ENCODE results near the gene ARVCF. TPM values are rescaled to one million over a fixed set of nuclear protein-coding genes. Genes with fewer than 3 reads are reported as not detected.

ARVCF gene
- total and polyA plus RNA-seq, 9 of the 15 experiments (the other 6 are each of a cell fraction or from before 2014, with no cell fraction given): 0.03 to 97.4 (median 15.6) TPM

DNA sequence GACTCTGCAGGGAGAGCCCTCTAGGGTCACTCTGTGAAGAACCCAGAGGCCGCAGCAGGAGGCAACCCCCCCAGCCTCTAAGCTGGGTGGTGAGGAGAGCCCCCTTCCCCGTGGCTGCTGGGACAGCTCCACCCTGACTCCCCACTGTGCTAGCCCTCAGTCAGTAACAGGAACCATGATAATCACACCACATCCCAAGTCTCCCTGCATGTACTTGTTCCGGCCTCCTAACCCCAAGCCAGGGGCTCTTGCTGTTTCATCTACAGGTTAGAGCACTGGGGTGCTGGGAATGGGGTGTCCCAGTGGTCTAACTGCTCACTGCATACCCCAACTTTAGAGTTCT, 26.9 kb downstream of the ARVCF start (continued):
- TF ChIP-seq RBBP5 (IDR thresholded peaks at IDR 0.05; ENCODE audit: borderline replicate concordance, insufficient read depth, low read length, poor library complexity, severe bottlenecking): peak; percentile 33
- TF ChIP-seq FOS (IDR thresholded peaks at IDR 0.05; ENCODE audit: extremely low read depth, insufficient read length): no peak
- TF ChIP-seq CBX3 (IDR thresholded peaks at IDR 0.05; ENCODE audit: borderline replicate concordance in 1 of 2, low read length in 2 of 2): peak in 1 of 2 experiments; percentile 40; a peak in 1 of 3 replicates
- TF ChIP-seq, protein P1, sequence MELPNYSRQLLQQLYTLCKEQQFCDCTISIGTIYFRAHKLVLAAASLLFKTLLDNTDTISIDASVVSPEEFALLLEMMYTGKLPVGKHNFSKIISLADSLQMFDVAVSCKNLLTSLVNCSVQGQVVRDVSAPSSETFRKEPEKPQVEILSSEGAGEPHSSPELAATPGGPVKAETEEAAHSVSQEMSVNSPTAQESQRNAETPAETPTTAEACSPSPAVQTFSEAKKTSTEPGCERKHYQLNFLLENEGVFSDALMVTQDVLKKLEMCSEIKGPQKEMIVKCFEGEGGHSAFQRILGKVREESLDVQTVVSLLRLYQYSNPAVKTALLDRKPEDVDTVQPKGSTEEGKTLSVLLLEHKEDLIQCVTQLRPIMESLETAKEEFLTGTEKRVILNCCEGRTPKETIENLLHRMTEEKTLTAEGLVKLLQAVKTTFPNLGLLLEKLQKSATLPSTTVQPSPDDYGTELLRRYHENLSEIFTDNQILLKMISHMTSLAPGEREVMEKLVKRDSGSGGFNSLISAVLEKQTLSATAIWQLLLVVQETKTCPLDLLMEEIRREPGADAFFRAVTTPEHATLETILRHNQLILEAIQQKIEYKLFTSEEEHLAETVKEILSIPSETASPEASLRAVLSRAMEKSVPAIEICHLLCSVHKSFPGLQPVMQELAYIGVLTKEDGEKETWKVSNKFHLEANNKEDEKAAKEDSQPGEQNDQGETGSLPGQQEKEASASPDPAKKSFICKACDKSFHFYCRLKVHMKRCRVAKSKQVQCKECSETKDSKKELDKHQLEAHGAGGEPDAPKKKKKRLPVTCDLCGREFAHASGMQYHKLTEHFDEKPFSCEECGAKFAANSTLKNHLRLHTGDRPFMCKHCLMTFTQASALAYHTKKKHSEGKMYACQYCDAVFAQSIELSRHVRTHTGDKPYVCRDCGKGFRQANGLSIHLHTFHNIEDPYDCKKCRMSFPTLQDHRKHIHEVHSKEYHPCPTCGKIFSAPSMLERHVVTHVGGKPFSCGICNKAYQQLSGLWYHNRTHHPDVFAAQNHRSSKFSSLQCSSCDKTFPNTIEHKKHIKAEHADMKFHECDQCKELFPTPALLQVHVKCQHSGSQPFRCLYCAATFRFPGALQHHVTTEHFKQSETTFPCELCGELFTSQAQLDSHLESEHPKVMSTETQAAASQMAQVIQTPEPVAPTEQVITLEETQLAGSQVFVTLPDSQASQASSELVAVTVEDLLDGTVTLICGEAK (IDR thresholded peaks at IDR 0.05): no peak
- TF ChIP-seq, protein P1 (CRISPR knock-in tag; IDR thresholded peaks at IDR 0.05): no peak
- no peak for TF ChIP-seq IFI16 (CRISPR knock-in tag; IDR thresholded peaks at IDR 0.05)
- no peak for TF ChIP-seq BRD4 (IDR thresholded peaks at IDR 0.05)
- TF ChIP-seq KDM5B (IDR thresholded peaks at IDR 0.05; ENCODE audit: insufficient replicate concordance, low read depth, low read length): peak; percentile 67
- TF ChIP-seq, protein P2, sequence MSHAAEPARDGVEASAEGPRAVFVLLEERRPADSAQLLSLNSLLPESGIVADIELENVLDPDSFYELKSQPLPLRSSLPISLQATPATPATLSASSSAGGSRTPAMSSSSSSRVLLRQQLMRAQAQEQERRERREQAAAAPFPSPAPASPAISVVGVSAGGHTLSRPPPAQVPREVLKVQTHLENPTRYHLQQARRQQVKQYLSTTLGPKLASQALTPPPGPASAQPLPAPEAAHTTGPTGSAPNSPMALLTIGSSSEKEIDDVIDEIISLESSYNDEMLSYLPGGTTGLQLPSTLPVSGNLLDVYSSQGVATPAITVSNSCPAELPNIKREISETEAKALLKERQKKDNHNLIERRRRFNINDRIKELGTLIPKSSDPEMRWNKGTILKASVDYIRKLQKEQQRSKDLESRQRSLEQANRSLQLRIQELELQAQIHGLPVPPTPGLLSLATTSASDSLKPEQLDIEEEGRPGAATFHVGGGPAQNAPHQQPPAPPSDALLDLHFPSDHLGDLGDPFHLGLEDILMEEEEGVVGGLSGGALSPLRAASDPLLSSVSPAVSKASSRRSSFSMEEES (CRISPR knock-in tag; IDR thresholded peaks at IDR 0.05): no peak
- TF ChIP-seq, protein P3, sequence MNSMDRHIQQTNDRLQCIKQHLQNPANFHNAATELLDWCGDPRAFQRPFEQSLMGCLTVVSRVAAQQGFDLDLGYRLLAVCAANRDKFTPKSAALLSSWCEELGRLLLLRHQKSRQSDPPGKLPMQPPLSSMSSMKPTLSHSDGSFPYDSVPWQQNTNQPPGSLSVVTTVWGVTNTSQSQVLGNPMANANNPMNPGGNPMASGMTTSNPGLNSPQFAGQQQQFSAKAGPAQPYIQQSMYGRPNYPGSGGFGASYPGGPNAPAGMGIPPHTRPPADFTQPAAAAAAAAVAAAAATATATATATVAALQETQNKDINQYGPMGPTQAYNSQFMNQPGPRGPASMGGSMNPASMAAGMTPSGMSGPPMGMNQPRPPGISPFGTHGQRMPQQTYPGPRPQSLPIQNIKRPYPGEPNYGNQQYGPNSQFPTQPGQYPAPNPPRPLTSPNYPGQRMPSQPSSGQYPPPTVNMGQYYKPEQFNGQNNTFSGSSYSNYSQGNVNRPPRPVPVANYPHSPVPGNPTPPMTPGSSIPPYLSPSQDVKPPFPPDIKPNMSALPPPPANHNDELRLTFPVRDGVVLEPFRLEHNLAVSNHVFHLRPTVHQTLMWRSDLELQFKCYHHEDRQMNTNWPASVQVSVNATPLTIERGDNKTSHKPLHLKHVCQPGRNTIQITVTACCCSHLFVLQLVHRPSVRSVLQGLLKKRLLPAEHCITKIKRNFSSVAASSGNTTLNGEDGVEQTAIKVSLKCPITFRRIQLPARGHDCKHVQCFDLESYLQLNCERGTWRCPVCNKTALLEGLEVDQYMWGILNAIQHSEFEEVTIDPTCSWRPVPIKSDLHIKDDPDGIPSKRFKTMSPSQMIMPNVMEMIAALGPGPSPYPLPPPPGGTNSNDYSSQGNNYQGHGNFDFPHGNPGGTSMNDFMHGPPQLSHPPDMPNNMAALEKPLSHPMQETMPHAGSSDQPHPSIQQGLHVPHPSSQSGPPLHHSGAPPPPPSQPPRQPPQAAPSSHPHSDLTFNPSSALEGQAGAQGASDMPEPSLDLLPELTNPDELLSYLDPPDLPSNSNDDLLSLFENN (IDR thresholded peaks at IDR 0.05; ENCODE audit: low read depth in 2 of 2, low read length in 2 of 2): 0 out of 4 replicates have a peak, but pooled peaks of 1 of the 2 experiments have one; percentile 7
- TF ChIP-seq KLF1 (tag; IDR thresholded peaks at IDR 0.05): 0 out of 2 replicates have a peak, but pooled peaks have one; percentile 7

Measured in K562 (cell line).